H1 (cell line): ENCODE results near the gene TNIK. TPM values are rescaled to one million over a fixed set of nuclear protein-coding genes. Genes with fewer than 3 reads are reported as not detected.
A peak's percentile ranks its signal among the peaks of the same experiment; 100 is the strongest.

ENCODE experiments used
- CEBPB ChIP-seq: IDR thresholded peaks from 2 replicates; pipeline ENCODE4 v1.6.1; 2012; ENCODE audit warnings: low read depth, low read length
- CREB1 ChIP-seq: IDR thresholded peaks from 2 replicates; pipeline ENCODE4 v1.6.1; 2012; ENCODE audit warnings: inconsistent platforms
- EGR1 ChIP-seq: IDR thresholded peaks from 2 replicates; pipeline ENCODE4 v1.6.1; 2011; ENCODE audit warnings: low read depth, low read length, borderline replicate concordance
- FOSL1 ChIP-seq: IDR thresholded peaks from 2 replicates; pipeline ENCODE4 v1.6.1; 2011; ENCODE audit warnings: mild to moderate bottlenecking, low read depth, low read length, moderate library complexity; ENCODE audit not compliant: insufficient read depth
- HDAC2 ChIP-seq, 2 experiments: fragments of 300-600 bp in 1 of 2; sonication (generic) in 1 of 2; IDR thresholded peaks; 2 replicates each; pipeline ENCODE4 v1.6.1; 2011 to 2012; ENCODE audit warnings: low read depth in 2 of 2, low read length in 2 of 2, mild to moderate bottlenecking in 2 of 2, moderate library complexity in 2 of 2, borderline replicate concordance in 1 of 2, inconsistent platforms in 1 of 2
- HDAC6 ChIP-seq: IDR thresholded peaks from one replicate; pipeline ENCODE4 v1.7.1; 2012; ENCODE audit warnings: low read depth, mild to moderate bottlenecking, inconsistent platforms, low read length, moderate library complexity
- KDM4A ChIP-seq: IDR thresholded peaks from one replicate; pipeline ENCODE4 v1.7.1; 2012; ENCODE audit warnings: low read depth, mild to moderate bottlenecking, moderate library complexity, low read length, inconsistent platforms; ENCODE audit not compliant: severe bottlenecking
- NANOG ChIP-seq: IDR thresholded peaks from 2 replicates; pipeline ENCODE4 v1.6.1; 2011; ENCODE audit warnings: low read length, low read depth, mild to moderate bottlenecking, inconsistent platforms; ENCODE audit not compliant: insufficient read depth, poor library complexity, severe bottlenecking
- POU5F1 ChIP-seq: IDR thresholded peaks from 2 replicates; pipeline ENCODE4 v1.6.1; 2011; ENCODE audit warnings: low read depth, mild to moderate bottlenecking, low read length, moderate library complexity
- RFX5 ChIP-seq: IDR thresholded peaks from 2 replicates; pipeline ENCODE4 v1.6.1; 2011; ENCODE audit warnings: low read depth, low read length, improper control_type of control experiment, borderline replicate concordance
- SP1 ChIP-seq: IDR thresholded peaks from 2 replicates; pipeline ENCODE4 v1.6.1; 2011; ENCODE audit warnings: low read depth, low read length
- SP4 ChIP-seq: IDR thresholded peaks from 2 replicates; pipeline ENCODE4 v1.6.1; 2012; ENCODE audit warnings: low read length, inconsistent platforms
- TCF12 ChIP-seq: IDR thresholded peaks from 2 replicates; pipeline ENCODE4 v1.6.1; 2011; ENCODE audit warnings: low read depth, mild to moderate bottlenecking, low read length
- TEAD4 ChIP-seq: IDR thresholded peaks from 2 replicates; pipeline ENCODE4 v1.6.1; 2012; ENCODE audit warnings: low read depth, low read length, inconsistent platforms, mixed read lengths
- polyA plus RNA-seq, 7 experiments: library from polyadenylated mRNA; depleted of rRNA in 3 of 7; stranded (reverse) in 5 of 7; unstranded in 2 of 7; fragments of >200 nt in 5 of 7; fragments of 200-250 nt in 2 of 7; gene quantifications; 1 replicate in 5 of 7; 2 replicates in 1 of 7; 4 replicates in 1 of 7; pipeline versions ENCODE4 v1.2.1 to v1.2.3, GENCODE V29; 2011 to 2013; ENCODE audit warnings: missing spikeins in 2 of 7, mixed read lengths in 2 of 7
- total RNA-seq: library from RNA; stranded (reverse); fragmentation: NEBNext Ultra II Directional; extraction: Animal tissue kit (Norgen Biotek cat#: 25700); gene quantifications from 2 replicates; pipeline ENCODE4 v1.2.1, GENCODE V29; 2021
- TF ChIP-seq, protein P1 (sequence below), 3 experiments: IDR thresholded peaks; 1 replicate in 2 of 3; 2 replicates in 1 of 3; pipeline versions ENCODE4 v1.5.1 to v1.6.1; 2011; ENCODE audit warnings: low read length in 3 of 3, mild to moderate bottlenecking in 3 of 3, inconsistent platforms in 2 of 3, low read depth in 1 of 3, moderate library complexity in 1 of 3; ENCODE audit not compliant: insufficient read depth in 1 of 3; ENCODE audit errors: control extremely low read depth in 1 of 3
- TF ChIP-seq, protein P2 (sequence below): IDR thresholded peaks from 2 replicates; pipeline ENCODE4 v1.6.1; 2012; ENCODE audit warnings: inconsistent platforms

The TNIK gene
- total and polyA plus RNA-seq, 2 of the 8 experiments (the other 6 are each of a cell fraction or from before 2014, with no cell fraction given), result 7.4 to 42.0 TPM

- no peak for TF ChIP-seq HDAC6
- TF ChIP-seq TEAD4, result no peak
- TF ChIP-seq, protein P1, sequence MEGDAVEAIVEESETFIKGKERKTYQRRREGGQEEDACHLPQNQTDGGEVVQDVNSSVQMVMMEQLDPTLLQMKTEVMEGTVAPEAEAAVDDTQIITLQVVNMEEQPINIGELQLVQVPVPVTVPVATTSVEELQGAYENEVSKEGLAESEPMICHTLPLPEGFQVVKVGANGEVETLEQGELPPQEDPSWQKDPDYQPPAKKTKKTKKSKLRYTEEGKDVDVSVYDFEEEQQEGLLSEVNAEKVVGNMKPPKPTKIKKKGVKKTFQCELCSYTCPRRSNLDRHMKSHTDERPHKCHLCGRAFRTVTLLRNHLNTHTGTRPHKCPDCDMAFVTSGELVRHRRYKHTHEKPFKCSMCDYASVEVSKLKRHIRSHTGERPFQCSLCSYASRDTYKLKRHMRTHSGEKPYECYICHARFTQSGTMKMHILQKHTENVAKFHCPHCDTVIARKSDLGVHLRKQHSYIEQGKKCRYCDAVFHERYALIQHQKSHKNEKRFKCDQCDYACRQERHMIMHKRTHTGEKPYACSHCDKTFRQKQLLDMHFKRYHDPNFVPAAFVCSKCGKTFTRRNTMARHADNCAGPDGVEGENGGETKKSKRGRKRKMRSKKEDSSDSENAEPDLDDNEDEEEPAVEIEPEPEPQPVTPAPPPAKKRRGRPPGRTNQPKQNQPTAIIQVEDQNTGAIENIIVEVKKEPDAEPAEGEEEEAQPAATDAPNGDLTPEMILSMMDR (IDR thresholded peaks at IDR 0.05; ENCODE audit: control extremely low read depth in 1 of 3, insufficient read depth in 1 of 3, low read depth in 1 of 3, low read length in 3 of 3), result peak; percentile 30 to 60 (median 38); a peak in 3 of 4 replicates
- TF ChIP-seq FOSL1, result no peak
- TF ChIP-seq HDAC2 (IDR thresholded peaks at IDR 0.05; ENCODE audit: borderline replicate concordance in 1 of 2, low read depth in 2 of 2, low read length in 2 of 2), result no peak
- TF ChIP-seq POU5F1, result no peak
- TF ChIP-seq SP1, result no peak
- TF ChIP-seq EGR1, result peak; percentile 61; the same call in 1 of the 2 replicates
- peak; percentile 89 for TF ChIP-seq CEBPB
- no peak for TF ChIP-seq KDM4A
- no peak for TF ChIP-seq CREB1
- TF ChIP-seq SP4, result no peak
- TF ChIP-seq NANOG, result no peak
- TF ChIP-seq TCF12, result no peak
- TF ChIP-seq, protein P2, sequence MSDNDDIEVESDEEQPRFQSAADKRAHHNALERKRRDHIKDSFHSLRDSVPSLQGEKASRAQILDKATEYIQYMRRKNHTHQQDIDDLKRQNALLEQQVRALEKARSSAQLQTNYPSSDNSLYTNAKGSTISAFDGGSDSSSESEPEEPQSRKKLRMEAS, result no peak
- TF ChIP-seq RFX5, result no peak
These were observed 131.7 kb downstream of the TNIK start (continued) for GRCh38 chr3:171328419-171329082.
